ENCODE measurements around the gene SDK1.
A peak's percentile ranks its signal among the peaks of the same experiment; 100 is the strongest.
"Not testable (repeated sequence)": the region's sequence is repeated elsewhere in the genome, so short reads cannot be mapped to it uniquely, and the experiment has no call there.

Gene SDK1

GRCh38 chr7:4091767-4092166 lies 790.7 kb downstream of the SDK1 start:
- no peak for DNase-seq

- DNase-seq = no peak
Measured at GRCh38 chr7:4093035-4093434, 792.0 kb downstream of the SDK1 start.

- DNase-seq = no peak
Measured at GRCh38 chr7:4093483-4093882, 792.4 kb downstream of the SDK1 start.

GRCh38 chr7:4094158-4094557 lies 793.1 kb downstream of the SDK1 start:
- not testable (repeated sequence) for DNase-seq

GRCh38 chr7:4097001-4097609 lies 796.1 kb downstream of the SDK1 start:
- no peak for DNase-seq

GRCh38 chr7:4098169-4098568 lies 797.1 kb downstream of the SDK1 start:
- no peak for DNase-seq

GRCh38 chr7:4099651-4100050 lies 798.6 kb downstream of the SDK1 start:
- no peak for DNase-seq

- no peak for DNase-seq
Measured at GRCh38 chr7:4100148-4100547, 799.1 kb downstream of the SDK1 start.

- DNase-seq = no peak
Measured at GRCh38 chr7:4100691-4101090, 799.6 kb downstream of the SDK1 start.

- DNase-seq = no peak
Measured at GRCh38 chr7:4102231-4102841, 801.3 kb downstream of the SDK1 start.

- DNase-seq = peak; percentile 86
Measured at GRCh38 chr7:4103352-4104091, 802.5 kb downstream of the SDK1 start.

GRCh38 chr7:4107839-4108238 lies 806.8 kb downstream of the SDK1 start:
- DNase-seq = no peak

GRCh38 chr7:4108951-4109350 lies 807.9 kb downstream of the SDK1 start:
- DNase-seq = no peak

GRCh38 chr7:4109481-4110110 lies 808.5 kb downstream of the SDK1 start:
- no peak for DNase-seq

GRCh38 chr7:4110438-4110837 lies 809.4 kb downstream of the SDK1 start:
- DNase-seq = no peak

GRCh38 chr7:4111166-4111565 lies 810.1 kb downstream of the SDK1 start:
- DNase-seq = no peak

- DNase-seq = peak; percentile 33
Measured at GRCh38 chr7:4113271-4113670, 812.2 kb downstream of the SDK1 start.

- DNase-seq = peak; percentile 36
Measured at GRCh38 chr7:4113976-4114375, 812.9 kb downstream of the SDK1 start.

- DNase-seq = no peak
Measured at GRCh38 chr7:4115442-4115841, 814.4 kb downstream of the SDK1 start.

GRCh38 chr7:4115941-4116610 lies 815.0 kb downstream of the SDK1 start:
- DNase-seq = peak; percentile 43

- no peak for DNase-seq
Measured at GRCh38 chr7:4119848-4120247, 818.8 kb downstream of the SDK1 start.

GRCh38 chr7:4123346-4123745 lies 822.3 kb downstream of the SDK1 start:
- no peak for DNase-seq

GRCh38 chr7:4123823-4124222 lies 822.8 kb downstream of the SDK1 start:
- peak; percentile 55 for DNase-seq

Measured in islet precursor cell (in vitro differentiated cells).